ENCODE measurements around the gene FAM43A.

GRCh38 chr3:194659778-194660177, 25.9 kb upstream of the FAM43A start:
- TF ChIP-seq CTCF (conservative IDR thresholded peaks at IDR 0.05 in 1 of 2, IDR thresholded peaks at IDR 0.05 in 1 of 2; ENCODE audit: extremely low read depth in 1 of 2, insufficient read depth in 1 of 2, low read depth in 1 of 2, low read length in 2 of 2) (no peak), EZH2 (IDR thresholded peaks at IDR 0.05; ENCODE audit: borderline replicate concordance, low read length) (no peak)

All from mammary epithelial cell (primary cell).